GM19351 (cell line): ENCODE data around the gene GPN1.
"Not testable (repeated sequence)": the region's sequence is repeated elsewhere in the genome, so short reads cannot be mapped to it uniquely, and the experiment has no call there.

ENCODE experiments used
- ATAC-seq: cut with Tn5 transposase; IDR thresholded peaks from one replicate; pipeline ENCODE4 v1.9.1; 2021; ENCODE audit warnings: mild to moderate bottlenecking, moderate library complexity; ENCODE audit not compliant: unreplicated experiment

Gene GPN1

DNA sequence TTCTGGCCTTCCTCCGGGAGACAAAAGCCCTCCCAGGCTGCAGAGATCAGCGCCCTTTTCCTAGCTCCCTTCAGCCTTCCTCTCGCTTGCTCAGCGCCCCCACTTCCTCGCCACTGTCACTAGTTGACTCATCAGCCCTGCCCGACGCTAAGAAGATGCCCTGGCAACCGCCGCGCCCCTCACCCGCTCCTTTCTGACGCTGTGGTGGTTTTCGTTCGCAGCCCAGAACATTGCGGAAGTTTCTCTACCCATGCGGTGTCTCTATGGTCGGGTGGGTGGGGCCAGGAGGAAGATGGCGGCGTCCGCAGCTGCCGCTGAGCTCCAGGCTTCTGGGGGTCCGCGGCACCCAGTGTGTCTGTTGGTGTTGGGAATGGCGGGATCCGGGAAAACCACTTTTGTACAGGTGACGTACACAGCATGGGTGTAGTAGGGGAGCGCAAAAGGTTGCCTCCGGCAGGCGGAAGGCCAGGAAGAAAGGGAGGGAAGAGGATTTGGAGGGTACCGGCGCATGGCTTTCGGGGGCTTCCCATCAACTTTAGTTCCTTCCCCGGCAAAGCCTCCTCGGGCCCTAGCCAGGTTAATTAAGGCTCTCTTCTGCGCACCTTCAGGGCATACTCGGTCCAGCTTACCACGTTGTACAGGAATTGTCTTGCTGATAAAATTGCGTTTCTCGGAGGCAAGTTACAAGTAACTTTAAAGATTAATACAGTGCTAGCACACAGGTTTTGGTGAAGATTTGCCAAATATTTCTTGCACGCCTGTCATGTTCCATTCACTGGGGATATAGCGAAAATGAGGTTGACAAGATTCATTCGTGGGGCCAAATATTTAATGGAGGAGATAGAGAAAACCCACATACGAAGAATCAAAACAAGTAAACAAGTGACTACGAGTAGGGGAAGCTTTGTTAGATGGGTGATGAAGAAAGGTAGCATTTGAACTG is at the start of gene GPN1, which contains the start of gene CCDC121:
TSS of gene GPN1 (plus strand) at position 284 of the 943 bp plus-strand sequence. CDS start at position 293, 9 bp downstream.
TSS of gene CCDC121 (minus strand) at position 246 of the 943 bp plus-strand sequence. CDS start 1,213 bp downstream, outside the sequence.
- peak; percentile 98 for ATAC-seq

DNA sequence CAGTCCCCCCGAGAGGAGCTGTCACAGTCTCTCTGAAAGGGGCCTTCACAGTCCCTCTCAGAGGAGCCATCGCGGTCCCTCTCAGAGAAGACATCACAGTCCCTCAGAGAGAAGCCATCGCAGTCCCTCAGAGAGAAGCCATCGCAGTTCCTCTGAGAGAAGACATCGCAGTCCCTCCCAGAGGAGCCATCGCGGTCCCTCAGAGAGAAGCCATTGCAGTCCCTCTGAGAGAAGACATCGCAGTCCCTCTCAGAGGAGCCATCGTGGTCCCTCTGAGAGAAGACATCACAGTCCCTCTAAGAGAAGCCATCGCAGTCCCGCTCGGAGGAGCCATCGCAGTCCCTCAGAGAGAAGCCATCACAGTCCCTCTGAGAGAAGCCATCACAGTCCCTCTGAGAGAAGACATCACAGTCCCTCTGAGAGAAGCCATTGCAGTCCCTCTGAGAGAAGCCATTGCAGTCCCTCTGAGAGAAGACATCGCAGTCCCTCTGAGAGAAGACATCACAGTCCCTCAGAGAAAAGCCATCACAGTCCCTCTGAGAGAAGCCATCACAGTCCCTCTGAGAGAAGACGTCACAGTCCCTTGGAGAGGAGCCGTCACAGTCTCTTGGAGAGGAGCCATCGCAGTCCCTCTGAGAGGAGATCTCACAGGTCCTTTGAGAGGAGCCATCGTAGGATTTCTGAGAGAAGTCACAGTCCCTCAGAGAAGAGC is 47.3 kb upstream of the GPN1 start:
- no peak for ATAC-seq

DNA sequence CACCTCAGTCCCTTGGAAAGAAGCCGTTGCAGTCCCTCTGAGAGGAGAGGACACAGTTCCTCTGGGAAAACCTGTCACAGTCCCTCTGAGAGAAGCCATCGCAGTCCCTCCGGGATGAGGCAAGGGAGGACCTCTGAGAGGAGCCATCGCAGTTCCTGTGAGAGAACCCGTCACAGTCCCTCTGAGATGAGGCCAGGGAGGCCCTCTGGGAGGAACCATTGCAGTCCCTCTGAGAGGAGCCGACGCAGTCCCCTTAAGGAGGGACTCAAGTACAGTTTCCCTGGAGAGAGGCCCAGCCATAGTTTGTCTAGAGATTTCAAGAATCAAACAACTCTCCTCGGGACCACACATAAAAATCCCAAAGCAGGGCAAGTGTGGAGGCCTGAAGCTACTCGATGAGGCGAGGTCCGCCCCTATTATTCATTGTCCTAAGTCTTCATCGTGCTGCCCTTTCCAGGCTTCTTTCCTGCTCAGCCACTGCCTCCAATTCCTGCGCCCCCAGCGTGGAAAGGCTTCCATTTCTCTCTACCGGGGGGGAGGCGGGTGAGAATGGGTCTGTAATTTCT is 46.6 kb upstream of the GPN1 start:
- ATAC-seq: no peak

DNA sequence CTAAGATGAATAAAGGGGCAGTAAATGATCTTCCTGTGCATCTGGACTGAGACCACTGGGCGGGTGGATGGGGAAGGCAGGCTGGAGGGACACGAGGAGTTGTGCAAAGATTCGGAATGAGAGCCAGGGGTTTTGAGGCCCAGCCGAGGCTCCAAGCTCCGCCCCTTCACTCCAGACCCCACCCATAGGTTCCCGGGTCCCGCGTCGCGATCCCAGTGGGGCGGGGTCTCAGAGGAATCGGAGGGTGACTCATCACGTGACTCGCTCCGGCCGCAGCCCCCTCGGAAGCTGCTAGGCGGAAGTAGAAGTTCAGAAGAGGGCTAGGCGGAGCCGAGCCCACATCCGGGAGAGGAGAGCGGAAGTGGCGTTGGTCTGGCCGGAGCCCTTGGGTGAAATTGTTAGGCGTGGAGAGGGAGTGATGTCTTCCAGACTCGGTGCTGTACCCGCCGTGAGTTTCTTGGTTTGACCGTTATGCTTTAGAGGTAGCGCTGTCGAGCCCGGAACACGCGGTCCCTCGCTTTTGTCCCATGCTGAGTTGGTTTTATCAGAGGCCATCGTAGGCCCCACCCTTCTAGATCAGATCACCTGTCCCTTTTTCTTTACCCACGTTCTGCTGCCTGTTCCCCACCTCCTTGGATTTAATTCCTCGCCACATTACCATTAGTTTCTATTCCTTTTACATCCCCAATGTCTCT is 46.0 kb upstream of the GPN1 start, which contains the start of gene ZNF512:
TSS of gene ZNF512 (plus strand) at position 348 of the 695 bp plus-strand sequence. CDS start at position 419, 71 bp downstream.
- ATAC-seq: peak; percentile 96

DNA sequence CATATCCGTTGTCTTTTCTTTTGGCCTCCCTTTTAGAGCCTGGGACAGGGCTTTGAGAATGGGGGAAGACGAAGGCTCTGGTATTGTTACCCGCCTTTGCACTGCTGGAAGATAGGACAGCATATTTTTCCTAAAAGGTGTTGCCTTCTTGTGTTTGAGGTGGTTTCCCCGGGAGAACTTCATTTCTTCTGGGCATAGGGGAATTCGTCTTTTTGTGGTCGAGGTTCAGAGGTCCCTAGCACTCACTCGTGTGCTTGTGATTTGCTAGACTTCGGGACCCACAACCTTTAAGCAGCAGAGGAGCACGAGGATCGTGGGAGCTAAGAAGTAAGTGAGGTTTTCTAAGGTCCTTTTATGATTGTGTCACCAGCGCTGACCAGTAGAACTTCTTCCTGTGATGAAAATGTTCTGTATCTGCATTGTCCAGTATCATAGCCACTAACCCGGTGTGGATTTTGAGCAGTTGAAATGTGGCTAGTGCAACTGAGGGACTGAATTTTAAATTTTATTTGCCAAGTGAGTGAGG is 45.4 kb upstream of the GPN1 start:
- ATAC-seq: no peak

DNA sequence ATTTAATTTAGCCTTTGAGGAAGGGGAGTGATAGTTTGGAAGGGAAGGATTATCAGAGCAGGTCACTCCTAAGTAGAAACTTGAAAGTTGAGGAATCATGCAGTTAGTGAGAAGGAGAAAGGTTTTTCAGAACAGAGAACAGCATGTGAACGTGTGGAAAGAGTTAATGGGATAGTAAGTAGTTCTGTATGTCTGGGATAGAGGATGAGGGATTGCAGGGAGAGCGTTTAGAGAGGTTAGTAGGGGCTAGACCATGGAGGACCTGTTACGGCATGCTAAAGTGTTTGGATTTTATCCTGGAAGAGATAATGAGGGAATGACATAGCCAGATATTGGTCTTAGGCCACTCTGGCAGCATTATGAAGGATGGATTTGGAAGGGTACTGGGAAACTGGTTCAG is 44.3 kb upstream of the GPN1 start:
- ATAC-seq: no peak

DNA sequence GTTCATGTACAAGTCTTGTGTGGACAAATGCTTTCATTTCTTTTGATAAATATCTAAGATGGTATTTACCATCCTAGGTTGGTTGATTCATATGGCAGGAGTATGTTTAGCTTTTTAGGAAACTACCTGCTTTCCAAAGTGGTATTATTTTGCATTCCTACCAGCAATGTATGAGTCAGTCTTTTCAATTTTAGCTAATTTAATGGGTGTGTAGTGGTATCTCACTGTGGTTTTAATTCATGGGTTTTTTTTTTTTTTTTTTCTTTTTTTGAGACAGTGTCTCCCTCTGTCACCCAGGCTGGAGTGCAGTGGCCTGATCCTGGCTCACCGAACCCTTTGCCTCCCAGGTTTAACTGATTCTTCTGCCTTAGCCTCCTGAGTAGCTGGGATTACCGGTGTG is 41.8 kb upstream of the GPN1 start:
- ATAC-seq: no peak

DNA sequence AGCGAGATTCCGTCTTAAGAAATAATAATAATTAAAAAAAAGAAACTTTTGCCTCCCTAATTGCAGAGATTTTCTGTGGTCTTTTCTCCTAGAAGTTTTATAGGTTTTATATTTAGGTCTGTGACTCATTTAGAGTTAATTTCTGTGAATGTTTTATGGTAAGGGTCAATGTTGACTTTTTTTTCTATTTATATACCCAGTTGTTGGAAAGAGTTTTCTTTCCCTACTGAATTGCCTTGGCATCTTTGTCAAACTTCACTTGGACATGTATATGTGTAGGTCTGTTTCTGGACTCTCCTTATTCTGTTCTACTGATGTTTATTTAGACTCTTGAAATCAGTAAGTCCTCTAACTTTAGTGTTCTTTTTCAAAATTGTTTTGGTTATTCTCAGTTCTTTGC is 40.5 kb upstream of the GPN1 start:
- ATAC-seq: no peak

DNA sequence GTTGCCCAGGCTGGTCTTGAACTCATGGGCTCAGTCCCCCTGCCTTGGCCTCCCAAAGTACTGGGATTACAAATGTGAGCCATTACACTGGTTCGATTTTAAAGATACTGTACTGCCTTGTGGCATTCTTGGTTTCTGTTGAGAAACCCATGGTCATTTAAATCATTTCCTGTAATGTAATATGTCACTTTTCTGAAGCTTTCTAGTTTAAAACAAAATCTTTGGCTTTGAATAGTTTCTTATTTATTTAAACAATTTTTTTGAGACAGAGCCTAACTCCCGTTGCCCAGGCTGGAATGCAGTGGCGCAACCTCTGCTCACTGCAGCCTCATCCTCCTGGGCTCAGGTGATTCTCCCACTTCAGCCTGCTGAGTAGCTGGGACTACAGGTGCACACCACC is 37.1 kb upstream of the GPN1 start:
- ATAC-seq: no peak

DNA sequence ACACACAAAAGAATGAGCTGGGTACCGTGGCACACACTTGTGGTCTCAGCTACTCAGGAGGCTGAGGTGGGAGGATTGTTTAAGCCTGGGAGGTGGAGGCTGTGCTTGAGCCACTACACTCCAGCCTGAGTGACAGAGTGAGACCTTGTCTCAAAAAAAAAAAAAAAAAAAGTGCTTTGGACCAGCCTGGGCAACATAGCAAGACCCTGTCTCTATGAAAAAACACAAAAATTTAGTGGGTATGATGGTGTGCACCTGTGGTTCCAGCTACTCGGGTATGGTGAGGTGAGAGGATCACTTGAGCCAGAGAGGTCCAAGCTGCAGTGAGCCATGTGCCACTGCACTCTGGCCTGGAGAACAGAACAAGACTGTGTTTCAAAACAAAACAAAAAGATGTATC is 35.6 kb upstream of the GPN1 start:
- no peak for ATAC-seq

DNA sequence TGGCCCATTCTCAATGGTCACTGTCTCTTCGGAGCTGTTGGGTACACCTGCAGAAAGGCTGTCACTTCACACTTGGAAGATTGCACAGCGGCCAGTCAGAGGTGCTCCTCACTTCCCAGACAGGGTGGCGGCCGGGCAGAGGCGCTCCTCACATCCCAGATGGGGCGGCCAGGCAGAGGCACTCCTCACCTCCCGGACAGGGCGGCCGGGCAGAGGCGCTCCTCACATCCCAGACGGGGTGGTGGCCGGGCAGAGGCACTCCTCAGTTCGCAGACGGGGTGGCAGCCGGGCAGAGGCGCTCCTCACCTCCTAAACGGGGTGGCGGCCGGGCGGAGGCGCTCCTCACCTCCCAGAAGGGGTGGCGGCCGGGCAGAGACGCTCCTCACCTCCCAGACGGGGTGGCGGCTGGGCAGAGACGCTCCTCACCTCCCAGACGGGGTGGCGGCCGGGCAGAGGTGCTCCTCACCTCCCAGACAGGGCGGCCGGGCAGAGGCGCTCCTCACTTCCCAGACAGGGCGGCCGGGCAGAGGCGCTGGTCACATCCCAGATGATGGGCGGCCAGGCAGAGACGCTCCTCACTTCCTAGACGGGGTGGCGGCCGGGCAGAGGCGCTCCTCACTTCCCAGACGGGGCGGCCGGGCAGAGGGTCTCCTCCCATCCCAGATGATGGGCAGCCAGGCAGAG is 34.7 kb upstream of the GPN1 start:
- ATAC-seq: not testable (repeated sequence)

DNA sequence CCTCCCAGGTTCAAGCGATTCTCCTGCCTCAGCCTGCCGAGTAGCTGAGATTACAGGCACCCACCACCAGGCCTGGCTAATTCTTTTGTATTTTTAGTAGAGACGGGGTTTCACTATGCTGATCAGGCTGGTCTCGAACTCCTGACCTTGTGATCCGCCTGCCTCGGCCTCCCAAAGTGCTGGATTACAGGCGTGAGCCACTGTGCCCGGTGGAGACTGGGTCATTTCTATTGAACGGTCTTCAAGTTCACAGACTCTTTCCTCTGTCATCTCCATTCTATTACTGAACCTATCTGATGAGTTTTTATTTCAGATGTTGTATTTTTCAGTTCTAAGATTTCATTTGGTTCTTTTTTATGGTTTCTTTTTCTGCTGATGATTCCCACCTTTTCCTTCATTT is 33.4 kb upstream of the GPN1 start:
- not testable (repeated sequence) for ATAC-seq

DNA sequence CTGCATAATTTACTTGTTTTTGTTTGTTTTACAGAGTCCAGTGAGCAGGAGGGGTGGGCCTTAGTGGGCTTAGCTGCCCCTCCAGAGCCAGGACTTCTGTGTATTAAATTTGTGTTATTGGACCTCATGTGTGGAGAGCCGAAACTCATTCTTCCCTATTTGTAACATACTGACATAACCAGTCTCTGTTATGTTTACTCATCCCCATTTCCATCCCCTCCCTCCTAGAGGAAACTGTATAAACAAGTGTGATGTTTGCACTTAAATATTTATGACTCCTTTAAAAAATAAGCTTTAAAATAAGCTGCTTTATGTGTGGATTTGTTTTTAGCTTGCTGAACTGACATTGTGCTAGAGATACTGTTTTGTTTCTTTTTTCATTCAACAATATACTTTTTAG is 32.2 kb upstream of the GPN1 start:
- ATAC-seq: no peak

DNA sequence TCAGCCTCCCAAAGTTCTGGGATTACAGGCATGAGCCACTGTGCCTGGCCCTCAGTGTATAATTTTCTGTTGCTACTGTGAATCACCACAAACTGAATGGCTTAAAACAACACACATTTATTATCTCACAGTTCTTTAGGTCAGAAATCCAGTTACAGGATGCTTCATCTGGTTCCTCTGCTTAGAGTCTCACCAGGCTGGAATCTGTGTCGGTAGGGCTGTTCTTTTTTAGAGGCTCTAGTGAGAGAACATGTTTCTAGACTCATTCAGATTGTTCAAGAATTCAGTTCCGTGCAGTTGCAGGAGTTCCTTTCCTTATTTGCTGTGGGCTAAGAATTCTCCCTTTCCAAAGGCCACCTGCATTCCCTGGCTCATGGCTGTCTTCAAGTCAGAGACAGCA is 22.2 kb upstream of the GPN1 start:
- no peak for ATAC-seq

DNA sequence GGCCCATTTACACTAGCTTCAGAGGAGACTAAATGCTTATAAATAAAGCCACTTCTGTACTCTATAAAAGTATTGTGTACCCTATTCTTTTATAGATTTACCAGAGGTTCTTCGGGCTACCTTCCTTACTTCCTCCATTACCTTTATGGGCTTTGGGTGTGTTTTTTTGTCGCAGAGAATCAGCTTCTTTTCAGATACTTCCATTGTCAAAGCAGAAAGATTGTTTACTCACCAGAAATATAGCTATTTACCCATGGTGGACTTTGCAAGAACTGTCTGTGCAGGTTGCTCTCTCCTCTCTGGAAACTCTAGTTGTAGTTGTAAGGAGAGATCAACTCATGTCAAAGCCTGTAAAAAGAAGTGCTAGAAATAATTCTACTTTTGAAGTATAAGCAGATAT is 14.9 kb upstream of the GPN1 start:
- no peak for ATAC-seq

DNA sequence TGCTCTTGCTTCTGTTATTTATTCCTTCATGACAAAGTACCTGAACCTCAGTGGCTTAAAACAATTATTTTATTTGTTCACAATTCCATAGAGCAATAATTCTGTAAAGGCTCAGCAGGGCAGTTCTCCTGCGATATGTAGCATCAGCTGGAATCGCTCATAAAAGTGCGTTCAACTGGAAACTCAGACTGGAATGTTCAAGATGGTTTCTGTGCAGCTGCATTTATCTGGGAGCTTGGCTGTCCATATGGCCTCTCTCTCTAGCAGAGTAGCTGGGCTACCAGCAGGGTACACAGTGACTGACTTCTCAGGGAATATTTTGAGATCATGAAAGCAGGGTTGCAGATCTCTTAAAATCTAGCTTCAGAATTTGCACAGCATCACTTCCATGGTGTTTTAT is 13.5 kb upstream of the GPN1 start:
- ATAC-seq: no peak

DNA sequence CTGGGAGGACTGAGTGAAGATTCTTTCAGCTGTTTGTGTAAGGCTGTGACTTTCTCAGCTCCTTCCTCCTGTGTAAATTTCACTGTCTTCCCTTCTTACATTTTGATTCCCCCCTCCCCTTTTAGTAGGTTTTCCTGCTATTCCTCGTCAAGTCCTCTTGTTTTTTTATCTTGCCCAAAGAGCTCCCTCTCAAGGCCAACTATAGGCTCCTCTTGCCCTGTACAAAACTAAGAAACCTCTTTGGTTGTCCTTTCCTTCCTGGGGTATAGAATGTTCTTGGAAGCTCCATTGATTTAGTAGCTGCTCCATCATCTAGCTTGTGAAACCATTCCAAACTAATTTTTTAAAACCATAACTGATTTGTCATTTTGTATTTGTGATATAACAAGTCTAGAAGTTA is 7.3 kb upstream of the GPN1 start:
- ATAC-seq: no peak

DNA sequence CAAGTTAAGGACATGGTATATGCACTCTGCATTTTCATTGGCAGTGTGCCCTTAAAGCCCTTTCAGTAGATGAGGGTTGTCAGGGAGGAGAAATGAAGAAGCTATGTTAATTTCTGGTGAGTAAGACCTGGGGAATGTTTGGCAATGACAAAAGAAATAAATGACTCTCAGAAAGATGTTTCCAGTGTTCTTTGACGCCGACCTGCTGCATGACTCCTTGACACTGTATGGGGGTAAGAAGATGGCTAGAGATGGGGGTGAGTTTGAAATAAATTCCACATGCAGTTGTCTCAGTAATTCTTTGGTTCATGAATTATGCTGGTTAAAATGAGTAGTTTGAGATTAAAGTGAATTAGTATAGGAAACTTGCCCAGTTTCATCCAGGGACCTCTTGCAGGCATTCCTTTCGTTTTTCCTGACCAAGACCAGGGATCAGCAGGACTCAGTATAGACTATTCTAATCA is 5.9 kb upstream of the GPN1 start:
- no peak for ATAC-seq

DNA sequence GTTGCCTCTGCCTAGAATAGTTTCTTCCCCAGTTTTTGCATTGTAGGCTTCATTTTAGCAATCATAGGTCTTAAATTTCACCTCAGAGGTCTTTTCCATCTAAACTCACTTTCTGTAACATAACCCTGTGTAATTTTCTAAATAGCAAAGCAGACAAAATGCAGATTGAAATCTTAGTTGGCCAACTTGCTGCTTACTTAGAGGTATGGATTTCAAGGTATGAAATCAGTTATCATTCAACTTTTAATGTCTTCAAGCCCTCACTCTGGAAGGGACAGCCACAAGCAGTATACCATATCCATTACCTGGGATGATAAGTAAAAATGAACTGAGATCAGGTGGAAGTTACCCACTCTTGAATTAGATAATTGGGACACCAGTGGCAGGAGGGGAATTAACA is 3.9 kb upstream of the GPN1 start:
- no peak for ATAC-seq

DNA sequence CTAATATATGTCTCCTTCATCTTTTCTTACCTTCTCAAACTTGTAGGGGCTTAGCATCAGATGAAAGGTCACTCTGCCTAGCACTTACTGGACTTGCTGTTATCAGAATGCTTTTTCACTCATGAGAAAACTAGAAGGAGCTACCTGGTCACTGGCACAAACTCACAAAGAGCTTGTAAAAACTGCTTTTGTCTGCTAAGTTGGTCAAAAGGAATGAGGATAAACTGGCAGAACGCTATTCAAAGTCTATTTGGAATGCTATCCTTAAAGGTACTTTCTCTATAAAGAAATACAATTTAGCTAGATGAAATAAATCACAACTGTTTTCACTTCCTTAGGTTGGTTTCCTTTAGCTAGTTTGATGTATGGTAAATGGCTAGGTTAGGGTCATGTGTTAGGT is 2.5 kb upstream of the GPN1 start:
- not testable (repeated sequence) for ATAC-seq
